ENCODE results near the gene CNTN4.

The CNTN4 gene

DNA sequence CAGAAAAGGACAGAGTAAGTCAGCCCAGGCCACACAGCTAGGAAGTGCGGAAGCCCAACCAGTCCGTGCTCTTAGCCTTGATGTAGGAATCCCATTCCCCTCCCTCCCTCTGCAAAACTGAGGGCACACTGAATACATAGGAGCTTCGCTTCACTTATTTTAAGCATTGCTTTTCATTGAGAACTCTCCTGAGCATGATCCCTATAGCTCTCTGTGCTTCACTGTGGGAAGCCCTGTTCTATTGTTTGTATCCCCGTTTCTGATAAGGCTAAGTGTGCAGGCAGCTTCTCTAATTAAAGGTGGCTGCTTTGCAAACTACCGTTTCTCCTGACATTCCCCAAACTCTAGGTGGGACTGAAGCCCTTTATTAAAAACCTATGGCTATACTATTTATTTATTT, 981.6 kb downstream of the CNTN4 start:
- DNase-seq, result no peak

DNA sequence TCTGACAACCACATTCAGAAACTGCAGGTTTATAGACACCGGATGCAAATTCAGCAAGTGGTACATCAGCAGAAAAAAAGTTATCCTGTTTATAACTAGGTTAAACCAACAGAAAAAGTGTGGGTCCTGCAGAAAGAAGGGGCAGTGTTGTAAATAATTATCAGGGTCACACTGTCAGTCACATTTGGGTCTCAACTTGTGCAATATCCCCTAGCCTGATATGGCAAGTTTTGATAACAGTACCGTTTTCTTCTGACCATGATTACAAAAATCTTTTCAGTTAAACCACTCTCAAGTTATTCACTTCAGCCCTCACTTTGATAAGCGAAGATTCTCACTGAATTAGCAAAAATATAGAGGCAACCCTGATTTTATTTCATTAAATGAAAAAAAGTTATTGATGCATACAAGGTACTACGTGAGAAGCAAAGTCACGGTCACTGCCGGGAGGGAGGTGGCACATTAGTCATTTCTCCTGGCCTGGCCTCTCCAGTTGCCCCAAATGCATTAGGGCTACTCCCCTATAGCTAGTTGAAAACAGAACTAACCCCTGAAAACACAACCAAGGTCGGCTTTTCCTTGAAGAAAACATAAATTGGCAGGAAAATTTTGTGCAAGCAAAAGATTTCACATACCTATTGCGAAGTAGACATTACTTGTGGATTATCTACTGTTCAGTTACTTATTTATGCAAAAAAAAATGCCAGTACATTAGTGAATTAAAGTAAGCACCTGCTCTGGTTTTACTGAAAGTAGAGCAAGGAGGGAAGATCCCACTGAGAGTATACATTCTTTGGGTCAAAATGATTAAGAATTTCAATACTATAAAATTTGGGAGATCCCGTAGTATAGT, 982.9 kb downstream of the CNTN4 start:
- no peak for DNase-seq

DNA sequence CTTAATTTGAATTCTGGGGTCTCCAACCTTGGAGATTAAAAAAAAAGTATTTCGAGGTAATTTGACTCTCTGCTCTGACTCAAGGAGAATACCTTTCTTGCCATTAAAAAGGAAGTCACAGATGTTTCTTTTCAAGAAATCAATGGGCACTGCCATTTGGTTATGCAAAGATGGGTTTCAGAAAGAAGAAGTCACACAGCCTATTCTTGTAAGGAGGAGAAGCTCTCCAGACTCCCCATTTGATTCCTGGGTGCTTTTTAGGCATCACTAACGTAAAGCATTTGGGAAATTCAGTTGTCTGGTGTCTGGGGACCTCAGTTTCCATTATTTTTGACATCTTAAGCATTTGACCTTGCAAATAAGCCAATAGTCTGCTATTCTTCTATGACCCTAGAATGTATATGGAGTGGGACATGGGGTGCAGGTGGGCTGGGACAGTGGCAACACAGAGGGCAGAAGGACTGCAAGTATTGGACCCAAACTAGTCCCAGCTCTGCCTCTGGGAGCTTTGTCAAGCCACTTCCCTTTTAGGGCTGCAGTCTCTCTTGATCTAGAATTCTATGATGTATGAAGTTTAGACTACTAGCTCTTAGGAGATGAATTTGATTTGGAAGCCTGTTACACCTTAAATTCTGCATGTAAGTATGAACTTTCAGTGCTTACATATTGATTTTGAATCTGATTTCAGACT, 983.7 kb downstream of the CNTN4 start:
- DNase-seq, result no peak

DNA sequence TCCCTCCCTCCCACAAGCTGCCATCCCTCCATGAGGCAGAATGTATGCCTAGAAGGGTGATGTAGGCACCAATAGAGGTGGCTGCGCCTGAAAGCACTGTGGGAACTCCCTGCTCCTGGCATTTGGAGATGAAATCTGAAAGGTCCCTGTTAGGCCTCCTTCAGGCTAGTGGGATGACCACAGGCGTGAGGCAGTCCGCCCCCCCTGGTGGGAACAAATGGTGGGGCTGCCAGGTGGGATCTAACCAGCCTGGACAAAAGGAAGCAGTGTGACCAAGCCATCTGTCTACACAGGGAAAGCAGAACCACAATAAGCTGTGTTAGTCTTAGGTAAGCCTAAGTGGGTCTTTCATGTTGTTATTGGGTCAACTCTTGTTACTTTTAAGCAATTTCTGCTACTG, 986.2 kb downstream of the CNTN4 start:
- DNase-seq, result no peak

DNA sequence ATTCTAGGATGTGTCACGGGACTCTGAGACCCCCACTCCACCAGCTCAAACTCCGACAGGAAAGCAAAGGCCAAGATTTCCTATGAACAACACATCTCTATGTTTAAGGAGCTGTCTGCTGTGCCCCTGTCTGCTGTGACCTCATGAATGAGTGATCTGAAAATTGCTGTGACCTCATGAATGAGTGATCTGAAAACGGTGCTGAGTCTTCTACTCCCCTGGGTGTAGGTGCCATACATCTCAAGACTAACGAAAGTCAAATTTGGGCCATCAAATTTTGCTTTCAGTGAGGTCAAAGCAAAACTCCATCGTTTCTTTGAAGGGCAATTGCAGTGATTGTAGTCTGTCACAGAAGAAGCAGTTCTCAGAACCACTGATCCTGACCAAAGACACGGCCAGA, 987.1 kb downstream of the CNTN4 start:
- no peak for DNase-seq

DNA sequence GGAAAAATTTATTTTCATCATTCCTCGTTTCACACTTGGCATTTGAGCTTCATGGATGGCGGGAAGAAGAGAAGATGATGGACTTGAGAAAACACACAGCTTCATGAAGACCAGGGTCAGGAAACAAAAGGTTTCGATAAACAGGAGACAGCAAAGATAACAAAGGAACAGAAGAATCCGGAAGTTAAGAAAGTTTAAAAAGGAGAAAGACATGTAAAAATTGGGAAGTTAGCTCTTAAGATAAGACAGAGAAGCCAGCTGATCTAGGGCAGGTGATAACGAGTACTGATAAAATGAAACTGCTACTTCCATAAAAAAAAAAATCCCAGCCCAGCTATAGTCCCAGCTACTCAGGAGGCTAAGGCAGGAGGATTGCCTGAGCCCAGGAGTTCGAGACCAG, 987.6 kb downstream of the CNTN4 start:
- no peak for DNase-seq

DNA sequence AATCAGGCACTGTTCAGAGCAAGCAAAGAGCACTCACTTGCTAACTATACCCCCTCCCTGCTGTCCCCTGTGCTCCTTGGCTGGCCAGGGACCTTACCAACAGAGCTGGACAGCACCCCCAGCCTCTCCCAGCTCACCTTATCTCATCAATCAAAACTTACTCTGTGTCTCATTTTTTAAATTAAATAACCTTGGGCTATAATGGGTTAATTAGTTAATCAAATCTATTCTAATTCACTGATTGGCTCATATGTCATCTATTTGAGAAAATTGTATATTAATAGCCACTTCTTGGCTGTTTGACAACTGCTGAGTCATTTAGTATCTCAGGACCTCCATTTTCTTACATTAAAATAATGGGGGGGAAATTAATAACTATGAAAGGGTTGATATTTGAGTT, 988.6 kb downstream of the CNTN4 start:
- DNase-seq, result no peak

DNA sequence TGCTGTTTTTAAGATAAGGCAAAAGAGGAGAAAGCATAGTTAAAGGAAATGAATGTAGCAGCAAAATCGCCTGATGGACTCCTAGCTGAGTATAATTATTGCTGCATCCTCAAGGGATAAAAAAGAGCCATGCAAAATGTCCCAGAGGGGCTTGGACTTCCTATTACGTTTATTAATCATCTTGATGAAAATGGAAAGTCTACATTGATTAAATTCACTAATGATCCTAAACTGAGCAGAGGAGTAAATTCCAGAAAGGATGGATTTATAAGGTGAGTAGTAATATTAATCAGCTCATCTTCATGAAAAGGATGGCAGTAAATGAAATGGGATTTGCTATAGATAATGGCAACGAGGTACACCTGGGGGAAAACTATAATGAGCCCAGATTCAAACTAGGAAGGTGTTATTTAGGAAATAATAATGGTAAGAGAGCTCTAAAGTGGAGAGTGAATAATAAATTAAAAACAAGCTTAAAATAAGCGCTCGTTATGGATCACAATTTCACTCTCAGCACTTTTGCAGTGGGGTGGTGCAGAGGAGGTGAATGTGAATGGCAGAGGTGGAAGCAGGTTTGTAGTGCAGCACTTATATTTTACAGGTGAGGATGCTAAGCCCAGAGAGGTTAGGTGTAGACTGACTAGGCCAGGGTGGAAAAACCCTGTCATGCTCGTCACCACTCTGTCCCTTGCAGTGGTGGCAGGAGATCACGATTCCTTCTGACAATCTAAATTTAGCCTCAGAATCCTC, 989.2 kb downstream of the CNTN4 start:
- no peak for DNase-seq

DNA sequence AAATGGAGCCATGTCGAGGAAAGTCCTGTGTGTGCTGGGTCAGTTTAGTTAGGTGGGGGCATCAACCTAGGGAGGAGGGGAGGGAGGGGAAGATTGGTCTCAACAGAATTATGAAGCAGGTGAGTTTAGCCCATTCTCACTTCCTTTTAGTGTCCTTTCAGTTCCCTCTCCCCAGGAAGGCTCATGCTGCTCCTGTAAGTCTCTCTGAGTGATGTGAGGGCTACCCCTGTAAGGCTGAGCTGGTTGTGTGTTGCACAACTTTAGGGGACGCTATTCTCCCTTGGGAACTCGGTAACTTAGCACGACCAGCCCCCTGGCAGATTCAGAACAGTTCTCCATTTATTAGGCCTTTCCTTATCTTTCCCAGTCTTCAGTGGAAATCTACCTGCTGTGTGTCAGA, 990.4 kb downstream of the CNTN4 start:
- DNase-seq, result no peak

DNA sequence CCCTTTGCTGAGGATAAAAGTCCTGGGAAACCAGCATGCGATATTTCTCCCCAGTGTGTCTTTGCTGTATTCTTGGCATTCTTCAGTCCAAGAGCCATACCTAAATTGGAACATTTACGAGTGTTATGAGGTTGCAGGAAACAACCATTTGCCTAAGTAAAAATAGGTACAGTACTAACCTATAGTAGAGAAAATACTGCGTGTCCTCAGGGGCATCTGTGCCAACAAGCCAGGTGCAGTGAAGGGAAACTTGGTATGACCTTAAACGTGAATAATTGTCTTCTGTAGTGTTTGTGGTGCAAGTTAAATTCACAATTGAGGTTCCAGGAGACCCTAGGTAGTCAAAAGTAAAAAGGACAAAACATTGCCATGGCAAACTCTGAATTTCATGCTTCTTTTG, 999.3 kb downstream of the CNTN4 start:
- no peak for DNase-seq

DNA sequence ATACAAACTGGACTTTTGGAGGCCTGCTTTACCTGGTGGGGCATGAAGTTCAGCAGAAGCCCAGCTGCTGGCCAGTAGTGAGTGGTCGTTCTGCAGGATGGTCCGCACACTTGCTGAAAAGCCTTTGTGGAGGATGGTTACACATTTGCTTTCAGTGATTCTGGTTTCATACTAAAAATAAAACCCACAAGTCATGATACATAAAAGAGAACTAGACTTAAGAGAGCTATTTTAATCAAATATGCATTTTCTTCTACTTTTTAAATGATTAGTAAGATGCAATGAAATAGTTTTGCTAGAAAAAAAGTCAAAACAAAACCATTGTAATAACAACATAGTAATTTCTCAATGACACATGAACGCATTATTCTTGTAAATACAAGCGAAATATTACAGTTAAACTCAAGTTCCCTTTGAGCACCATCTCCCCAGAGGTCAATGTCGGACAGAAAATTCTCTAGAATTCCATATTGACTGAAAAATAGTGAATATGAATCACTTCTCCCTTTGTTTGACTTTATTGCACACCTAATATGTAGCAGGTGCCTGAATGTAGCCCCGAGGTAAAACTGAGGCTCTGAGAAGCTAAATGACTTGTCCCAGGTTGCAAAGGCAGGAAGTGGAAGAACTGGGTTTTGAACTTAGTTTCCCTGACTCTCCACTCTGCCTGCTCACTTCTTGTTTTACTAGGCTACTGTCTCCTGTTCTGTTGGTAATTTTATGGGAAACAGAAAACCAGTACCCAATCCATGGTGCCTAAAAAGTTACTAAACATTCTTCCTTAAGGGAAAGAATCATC, 1003.2 kb downstream of the CNTN4 start:
- no peak for DNase-seq

DNA sequence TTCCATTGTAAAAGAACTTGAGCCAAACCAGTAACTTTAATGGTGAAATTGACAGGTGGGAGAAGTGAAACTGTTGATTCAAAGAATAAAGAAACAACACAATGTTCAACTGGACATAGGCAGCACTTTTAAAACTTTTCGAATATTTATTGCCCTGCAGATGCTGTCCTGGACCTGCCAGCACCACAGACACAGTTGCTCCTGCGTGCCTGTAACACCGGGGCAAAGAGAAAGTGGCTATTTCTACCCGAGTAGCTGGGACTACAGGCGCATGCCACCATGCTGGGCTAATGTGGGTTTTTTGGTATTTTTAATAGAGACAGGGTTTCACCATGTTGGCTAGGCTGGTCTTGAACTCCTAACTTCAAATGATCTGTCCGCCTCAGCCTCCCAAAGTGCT, 1004.1 kb downstream of the CNTN4 start:
- no peak for DNase-seq

DNA sequence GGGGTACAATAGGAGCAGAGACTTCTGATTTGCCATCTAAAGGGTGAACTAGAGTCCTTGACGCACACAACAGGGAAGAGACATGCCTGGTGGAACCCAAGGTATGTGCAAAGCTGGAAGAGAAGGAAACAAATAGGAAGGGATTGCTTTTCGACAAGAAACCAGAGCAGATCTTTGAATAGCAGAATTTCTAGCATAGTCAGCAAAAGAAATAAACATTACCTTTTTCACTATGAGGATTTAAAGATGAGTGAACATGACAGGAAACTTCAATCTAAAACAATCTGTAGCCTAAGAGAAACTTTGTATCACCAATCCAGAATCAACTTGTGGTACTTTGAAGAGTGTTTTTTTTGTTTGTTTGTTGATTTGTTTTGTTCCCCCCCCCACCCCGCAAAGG, 1006.6 kb downstream of the CNTN4 start:
- DNase-seq, result no peak

DNA sequence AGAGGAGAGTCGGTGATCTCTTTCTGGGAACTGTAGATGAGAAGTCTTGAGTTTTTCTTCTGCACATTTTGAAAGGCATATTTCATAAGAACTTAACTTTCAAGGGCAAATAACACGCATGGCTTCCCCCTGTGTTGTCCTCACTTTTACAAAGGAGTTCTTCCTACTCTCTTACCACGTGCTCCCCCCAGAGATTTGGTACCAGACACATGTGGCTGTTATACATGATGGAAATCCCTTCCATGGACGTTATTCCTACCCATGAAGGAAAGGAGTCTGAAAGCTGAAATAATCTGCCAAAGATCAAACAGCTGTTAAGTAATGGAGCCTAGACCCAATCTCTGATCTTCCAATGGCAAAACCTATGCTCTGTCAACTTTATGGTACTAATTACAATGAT, 1007.1 kb downstream of the CNTN4 start:
- DNase-seq, result no peak

DNA sequence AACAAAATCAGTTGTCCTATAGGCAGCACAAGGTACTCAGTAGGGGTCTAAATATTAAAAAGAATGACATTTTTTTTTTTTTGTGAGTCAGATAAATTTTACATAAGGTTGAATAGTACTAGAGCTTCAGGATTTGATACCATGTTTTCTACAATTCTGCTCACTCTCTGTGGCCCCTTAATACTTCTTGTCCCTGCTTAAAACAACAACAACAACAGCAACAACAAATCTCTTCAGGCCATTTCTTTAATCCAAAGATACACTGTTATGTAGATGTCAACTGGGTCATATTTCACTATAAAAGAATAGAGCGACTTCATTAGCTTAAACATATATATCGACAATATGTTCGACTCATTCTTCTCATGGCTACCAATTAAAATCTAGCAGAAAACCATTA, 1008.5 kb downstream of the CNTN4 start:
- no peak for DNase-seq

All from inflammatory macrophage treated with lipopolysaccharide for 4 hours (primary cell).